ENCODE data around the gene ZNF830.
A peak's percentile ranks its signal among the peaks of the same experiment; 100 is the strongest.
"Not testable (repeated sequence)": the region's sequence is repeated elsewhere in the genome, so short reads cannot be mapped to it uniquely, and the experiment has no call there.

The ZNF830 gene

GRCh38 chr17:34990921-34991365 lies 29.6 kb downstream of the ZNF830 start:
- FAIRE-seq (no peak), DNase-seq (ENCODE audit: insufficient read length, low spot score) (no peak)

- DNase-seq (ENCODE audit: insufficient read length, low spot score), result no peak
Observed at GRCh38 chr17:34991606-34992005, 30.3 kb downstream of the ZNF830 start.

GRCh38 chr17:34993031-34993430 lies 31.7 kb downstream of the ZNF830 start:
- no peak for FAIRE-seq
- no peak for DNase-seq (ENCODE audit: insufficient read length, low spot score)

More at GRCh38 chr17:34991606-34992005, 30.3 kb downstream of the ZNF830 start:
- no peak for FAIRE-seq

GRCh38 chr17:34996422-34997285 lies 35.3 kb downstream of the ZNF830 start:
- FAIRE-seq (no peak), DNase-seq (ENCODE audit: insufficient read length, low spot score) (no peak)

GRCh38 chr17:34997355-34997862 lies 36.1 kb downstream of the ZNF830 start:
- DNase-seq (ENCODE audit: insufficient read length, low spot score), result no peak
- FAIRE-seq, result no peak

- peak; percentile 82 for DNase-seq (ENCODE audit: insufficient read length, low spot score)
- FAIRE-seq, result peak; percentile 94
Observed at GRCh38 chr17:34998205-34998604, 36.9 kb downstream of the ZNF830 start.

GRCh38 chr17:34999456-34999855 lies 38.1 kb downstream of the ZNF830 start:
- DNase-seq (ENCODE audit: insufficient read length, low spot score), result no peak
- no peak for FAIRE-seq

GRCh38 chr17:35000965-35001364 lies 39.6 kb downstream of the ZNF830 start:
- FAIRE-seq; DNase-seq (ENCODE audit: insufficient read length, low spot score): not testable (repeated sequence)

GRCh38 chr17:35001549-35001948 lies 40.2 kb downstream of the ZNF830 start:
- no peak for DNase-seq (ENCODE audit: insufficient read length, low spot score)
- no peak for FAIRE-seq

- DNase-seq (ENCODE audit: insufficient read length, low spot score) (no peak), FAIRE-seq (no peak)
Observed at GRCh38 chr17:35002876-35003551, 41.7 kb downstream of the ZNF830 start.

GRCh38 chr17:35003778-35004177 lies 42.4 kb downstream of the ZNF830 start:
- FAIRE-seq (no peak), DNase-seq (ENCODE audit: insufficient read length, low spot score) (no peak)

GRCh38 chr17:35006345-35006744 lies 45.0 kb downstream of the ZNF830 start:
- no peak for FAIRE-seq
- DNase-seq (ENCODE audit: insufficient read length, low spot score), result no peak

GRCh38 chr17:35006961-35007360 lies 45.6 kb downstream of the ZNF830 start:
- DNase-seq (ENCODE audit: insufficient read length, low spot score) (no peak), FAIRE-seq (no peak)

- FAIRE-seq (no peak), DNase-seq (ENCODE audit: insufficient read length, low spot score) (no peak)
Observed at GRCh38 chr17:35010093-35010492, 48.8 kb downstream of the ZNF830 start.

- FAIRE-seq (no peak), DNase-seq (ENCODE audit: insufficient read length, low spot score) (no peak)
Observed at GRCh38 chr17:35011671-35012216, 50.4 kb downstream of the ZNF830 start.

All from GM19239 (cell line).